SU-DHL-6 (cell line): ENCODE measurements around the gene CDH7.

Source experiments
- CTCF ChIP-seq: fragments of 200-600 bp; sonication (generic); IDR thresholded peaks from one replicate; pipeline ENCODE4 v1.5.1; 2017; ENCODE audit warnings: antibody characterized with exemption, mild to moderate bottlenecking, low read length, moderate library complexity; ENCODE audit not compliant: insufficient read depth, poor library complexity, severe bottlenecking
- EZH2phosphoT487 ChIP-seq: fragments of 200-600 bp; sonication (generic), shearing (Covaris generic); conservative IDR thresholded peaks from 2 replicates; pipeline ENCODE4 v1.6.1; 2018; ENCODE audit warnings: mild to moderate bottlenecking, antibody characterized with exemption, low read length, moderate library complexity, mixed read lengths

- TF ChIP-seq CTCF (no peak), EZH2phosphoT487 (no peak)
Measured at GRCh38 chr18:65846107-65846506, 95.3 kb downstream of the CDH7 start.
